Gastrocnemius medialis (tissue), 4 donors: ENCODE results near the gene OR2T27. TPM values are rescaled to one million over a fixed set of nuclear protein-coding genes. Genes with fewer than 3 reads are reported as not detected.

Source experiments
- ATAC-seq, 2 donors: fragments of 150-250 bp; one replicate each; pipeline ENCODE4 v1.9.1; 2016
- DNase-seq, 2 donors: peaks; one replicate each; pipeline ENCODE4 v3.0.0-alpha.2; 2019
- H3K27ac ChIP-seq, 4 donors: fragments of 200-600 bp; sonication (generic); 1 replicate in 1 of 4; 2 replicates in 3 of 4; pipeline ENCODE4 v1.5.1; 2016 to 2018; ENCODE audit warnings: mild to moderate bottlenecking in 2 of 4, moderate library complexity in 1 of 4
- H3K27me3 ChIP-seq, 3 donors: fragments of 200-600 bp; sonication (generic) in 2 of 3; 1 replicate in 1 of 3; 2 replicates in 2 of 3; pipeline versions ENCODE4 v1.5.1 to v1.6.0; 2016 to 2019; ENCODE audit warnings: mild to moderate bottlenecking in 1 of 3, moderate library complexity in 1 of 3
- H3K36me3 ChIP-seq, 2 donors: fragments of 200-600 bp; sonication (generic) in 1 of 2; one replicate each; pipeline ENCODE4 v1.5.1; 2017 to 2018
- H3K4me1 ChIP-seq, 2 donors: fragments of 200-600 bp; sonication (generic) in 1 of 2; one replicate each; pipeline ENCODE4 v1.5.1; 2016 to 2017; ENCODE audit warnings: mild to moderate bottlenecking in 2 of 2
- H3K4me3 ChIP-seq, 4 donors: fragments of 200-600 bp; sonication (generic) in 3 of 4; 1 replicate in 1 of 4; 2 replicates in 3 of 4; pipeline ENCODE4 v1.5.1; 2016 to 2019; ENCODE audit warnings: mild to moderate bottlenecking in 2 of 4
- H3K9me3 ChIP-seq, 3 donors: fragments of 200-600 bp; sonication (generic) in 2 of 3; 1 replicate in 1 of 3; 2 replicates in 2 of 3; pipeline ENCODE4 v1.5.1; 2016 to 2019
- CTCF ChIP-seq, 5 experiments: fragments of 450-650 bp in 3 of 5; fragments of 200-600 bp in 2 of 5; sonication (generic) in 2 of 5; IDR thresholded peaks in 4 of 5; conservative IDR thresholded peaks in 1 of 5; 1 replicate in 4 of 5; 2 replicates in 1 of 5; pipeline ENCODE4 v1.5.1; 2016 to 2019; ENCODE audit warnings: antibody characterized with exemption in 5 of 5, mild to moderate bottlenecking in 3 of 5, moderate library complexity in 3 of 5
- POLR2A ChIP-seq, 2 donors: fragments of 450-650 bp; IDR thresholded peaks; one replicate each; pipeline ENCODE4 v1.6.1; 2017; ENCODE audit warnings: antibody characterized with exemption in 2 of 2, mild to moderate bottlenecking in 2 of 2, moderate library complexity in 2 of 2
- in situ Hi-C, 4 donors: fragments of 200-750 bp; cut with MboI; loops; one replicate each; pipeline versions ENCODE4 v1.15.0 to v1.8.0; 2017; ENCODE audit warnings: low sequenced_read_pairs in 4 of 4
- intact Hi-C: fragments of 100-400 bp; cut with DNase I; formaldehyde crosslinking; loops from one replicate; pipeline ENCODE4 v1.15.1; 2023; ENCODE audit warnings: low total_unique reads
- total RNA-seq, 4 donors: library from RNA; depleted of rRNA; stranded (reverse); fragments of >200 nt; gene quantifications; one replicate each; pipeline versions ENCODE4 v1.1.0 to v1.2.3, GENCODE V29; 2016

Gene OR2T27
- total RNA-seq, 4 donors from 2014 or later = not detected

GRCh38 chr1:248613742-248614141, 41.6 kb downstream of the OR2T27 start:
- intact Hi-C loops (no loop called here), in situ Hi-C loops (no loop called here)
- DNase-seq = no peak
- no peak overlapping the region for H3K27ac ChIP-seq
- H3K4me3 ChIP-seq = no peak overlapping the region
- no peaks in the 10 kb centered on the region for H3K27me3 ChIP-seq
- H3K4me1 ChIP-seq = no peaks in the 10 kb centered on the region
- no peaks in the 10 kb centered on the region for H3K9me3 ChIP-seq
- H3K36me3 ChIP-seq = no peaks in the 10 kb centered on the region
- TF ChIP-seq POLR2A (IDR thresholded peaks at IDR 0.05) (no peak), CTCF (IDR thresholded peaks at IDR 0.05 in 4 of 5, conservative IDR thresholded peaks at IDR 0.05 in 1 of 5) (no peak)
- no peak for ATAC-seq

GRCh38 chr1:248611883-248612414, 43.4 kb downstream of the OR2T27 start:
- intact Hi-C loops (no loop called here), in situ Hi-C loops (no loop called here)
- H3K9me3 ChIP-seq = no peaks in the 10 kb centered on the region
- no peak overlapping the region for H3K4me3 ChIP-seq
- DNase-seq (no peak), ATAC-seq (no peak)
- H3K27ac ChIP-seq = no peak overlapping the region
- H3K4me1 ChIP-seq = no peaks in the 10 kb centered on the region
- TF ChIP-seq POLR2A (IDR thresholded peaks at IDR 0.05) (no peak), CTCF (IDR thresholded peaks at IDR 0.05 in 4 of 5, conservative IDR thresholded peaks at IDR 0.05 in 1 of 5) (no peak)
- no peaks in the 10 kb centered on the region for H3K27me3 ChIP-seq
- H3K36me3 ChIP-seq = no peaks in the 10 kb centered on the region

- no peak for TF ChIP-seq CTCF (IDR thresholded peaks at IDR 0.05 in 4 of 5, conservative IDR thresholded peaks at IDR 0.05 in 1 of 5)
- no peak for TF ChIP-seq POLR2A (IDR thresholded peaks at IDR 0.05)
These were observed 45.0 kb downstream of the OR2T27 start for GRCh38 chr1:248610301-248610700.

More at GRCh38 chr1:248610301-248610700, 45.0 kb downstream of the OR2T27 start:
- Histone ChIP-seq H3K4me1 (no peaks in the 10 kb centered on the region), H3K27me3 (no peaks in the 10 kb centered on the region), H3K27ac (no peak overlapping the region), H3K36me3 (no peaks in the 10 kb centered on the region), H3K9me3 (no peaks in the 10 kb centered on the region), H3K4me3 (no peak overlapping the region)
- no peak for DNase-seq
- in situ Hi-C loops (no loop called here), intact Hi-C loops (no loop called here)
- no peak for ATAC-seq

Other genes with a start within 250 kb of the OR2T27 start
- not detected for gene OR2T2, start 209.9 kb downstream of the OR2T27 start, total RNA-seq
- gene OR2T3, start 182.2 kb downstream of the OR2T27 start, total RNA-seq = not detected
- gene OR2T5, start 166.9 kb downstream of the OR2T27 start, total RNA-seq = not detected
- gene OR2G6, start 147.5 kb downstream of the OR2T27 start, total RNA-seq = not detected
- not detected for gene OR2T29, start 92.8 kb downstream of the OR2T27 start, total RNA-seq
- not detected for gene OR2T34, start 80.8 kb downstream of the OR2T27 start, total RNA-seq
- gene OR2T10, start 57.8 kb downstream of the OR2T27 start, total RNA-seq = not detected
- gene OR2T11, start 20.4 kb downstream of the OR2T27 start, total RNA-seq = not detected
- gene OR2T35, start 10.2 kb downstream of the OR2T27 start, total RNA-seq = not detected
- gene OR14I1, start 47.2 kb upstream of the OR2T27 start, total RNA-seq = not detected
- 1 to 10 TPM in 1 of 4 donors, not detected in 3; 1.7 TPM for gene LYPD8, start 100.2 kb upstream of the OR2T27 start, total RNA-seq
- gene SH3BP5L, start 170.4 kb upstream of the OR2T27 start, total RNA-seq = 10 to 100 TPM; 15.7 to 26.4 (median 22.8) TPM
- gene ZNF672, start 182.7 kb upstream of the OR2T27 start, total RNA-seq = 10 to 100 TPM; 41.9 to 81.0 (median 59.0) TPM
- gene ZNF692, start 203.6 kb upstream of the OR2T27 start, total RNA-seq = 10 to 100 TPM in 3 of 4 donors, 1 to 10 TPM in 1; 8.0 to 38.0 (median 13.9) TPM